Measurements from ENCODE around the gene AGER.

AGER gene

GRCh38 chr6:32168807-32169591 is 15.1 kb downstream of the AGER start:
- DNase-seq = no peak

- DNase-seq = no peak
Observed at GRCh38 chr6:32168350-32168749, 15.7 kb downstream of the AGER start.

- no peak for DNase-seq
Observed at GRCh38 chr6:32167761-32168262, 16.2 kb downstream of the AGER start.

GRCh38 chr6:32167154-32167760 is 16.8 kb downstream of the AGER start:
- DNase-seq = no peak

GRCh38 chr6:32166411-32167061 is 17.5 kb downstream of the AGER start:
- no peak for DNase-seq

- no peak for DNase-seq
Observed at GRCh38 chr6:32164295-32164694, 19.8 kb downstream of the AGER start, which contains the start of gene EGFL8. TSS of gene EGFL8 (plus strand) at chr6:32164595. CDS start at chr6:32166166, 1,571 bp downstream.

- peak in 1 of 14 donors; percentile 52 for DNase-seq
Observed at GRCh38 chr6:32163559-32164258, 20.3 kb downstream of the AGER start.

GRCh38 chr6:32158052-32158451 is 26.0 kb downstream of the AGER start:
- DNase-seq = no peak

- no peak for DNase-seq
Observed at GRCh38 chr6:32156891-32157290, 27.2 kb downstream of the AGER start.

GRCh38 chr6:32154514-32155161 is 29.4 kb downstream of the AGER start:
- DNase-seq = peak in 7 of 14 donors; percentile 50 to 76 (median 63)

- peak in 13 of 14 donors; percentile 51 to 94 (median 78) for DNase-seq
Observed at GRCh38 chr6:32153564-32154513, 30.2 kb downstream of the AGER start, which contains the start of gene PPT2. TSS of gene PPT2 (plus strand) at chr6:32154141. CDS start at chr6:32154595, 454 bp downstream.

- peak in 4 of 14 donors; percentile 25 to 62 (median 46) for DNase-seq
Observed at GRCh38 chr6:32152769-32153563, 31.1 kb downstream of the AGER start.

- DNase-seq = peak in 4 of 14 donors; percentile 25 to 63 (median 42)
Observed at GRCh38 chr6:32151863-32152768, 31.9 kb downstream of the AGER start, which contains the start of gene PRRT1. TSS of gene PRRT1 (minus strand) at chr6:32151939. CDS start at chr6:32151827, 112 bp downstream.

- DNase-seq = peak in 3 of 14 donors; percentile 20 to 91 (median 31)
Observed at GRCh38 chr6:32151181-32151862, 32.7 kb downstream of the AGER start.

- DNase-seq = no peak
Observed at GRCh38 chr6:32149932-32150870, 33.9 kb downstream of the AGER start.

GRCh38 chr6:32149092-32149755 is 34.8 kb downstream of the AGER start:
- DNase-seq = peak in 1 of 14 donors; percentile 10
